HFFc6 (cell line): ENCODE data around the gene RND3. TPM values are rescaled to one million over a fixed set of nuclear protein-coding genes. Genes with fewer than 3 reads are reported as not detected.

ENCODE experiments used
- DNase-seq: peaks from one replicate; pipeline ENCODE4 v3.0.0-alpha.2; 2018
- H3K27ac Mint-ChIP-seq: 2 replicates; pipeline ENCODE4 v1.8.0; 2020; ENCODE audit warnings: mild to moderate bottlenecking, mixed read lengths
- H3K27me3 Mint-ChIP-seq: 2 replicates; pipeline ENCODE4 v1.8.0; 2021; ENCODE audit warnings: mild to moderate bottlenecking, moderate library complexity, mixed read lengths; ENCODE audit not compliant: insufficient read depth
- H3K36me3 Mint-ChIP-seq: 2 replicates; pipeline ENCODE4 v1.8.0; 2021; ENCODE audit warnings: low read depth, mixed read lengths
- H3K4me1 Mint-ChIP-seq: 2 replicates; pipeline ENCODE4 v1.8.0; 2020; ENCODE audit warnings: low read depth, mixed read lengths
- H3K4me3 Mint-ChIP-seq: 2 replicates; pipeline ENCODE4 v1.8.0; 2020; ENCODE audit warnings: mild to moderate bottlenecking, moderate library complexity, mixed read lengths
- H3K9me3 Mint-ChIP-seq: 2 replicates; pipeline ENCODE4 v1.8.0; 2020; ENCODE audit warnings: mild to moderate bottlenecking, mixed read lengths
- CTCF ChIP-seq: fragments of 200-600 bp; sonication (generic); IDR thresholded peaks from 2 replicates; pipeline ENCODE4 v1.5.0; 2021; ENCODE audit warnings: antibody characterized with exemption, mild to moderate bottlenecking
- total RNA-seq, 6 experiments: library from RNA; stranded (reverse); fragmentation: NEBNext Ultra II Directional; extraction: Animal tissue kit (Norgen Biotek cat#: 25700); gene quantifications; 2 replicates in 1 of 6; 3 replicates in 5 of 6; pipeline ENCODE4 v1.2.3, GENCODE V29; 2021

RND3 gene
- total RNA-seq, 6 experiments from 2014 or later = 365 to 525 (median 438) TPM

GRCh38 chr2:150485871-150486538 is 1.5 kb downstream of the RND3 start:
- TF ChIP-seq CTCF = no peak
- peak overlapping the region; percentile 98 for H3K4me3 Mint-ChIP-seq
- H3K4me1 Mint-ChIP-seq = peaks cover 68% of the 10 kb centered on the region
- H3K27ac Mint-ChIP-seq = peak overlapping the region; percentile 99
- peak; percentile 74 for DNase-seq
- H3K36me3 Mint-ChIP-seq = peaks cover 66% of the 10 kb centered on the region
- H3K27me3 Mint-ChIP-seq = peaks cover 60% of the 10 kb centered on the region
- H3K9me3 Mint-ChIP-seq = peaks cover 42% of the 10 kb centered on the region

GRCh38 chr2:150485114-150485870 is 2.2 kb downstream of the RND3 start:
- peak; percentile 76 for DNase-seq
- peaks cover 47% of the 10 kb centered on the region for H3K9me3 Mint-ChIP-seq
- peak overlapping the region; percentile 98 for H3K4me3 Mint-ChIP-seq
- H3K27me3 Mint-ChIP-seq = peaks cover 66% of the 10 kb centered on the region
- peaks cover 68% of the 10 kb centered on the region for H3K4me1 Mint-ChIP-seq
- peaks cover 73% of the 10 kb centered on the region for H3K36me3 Mint-ChIP-seq
- peak; percentile 34; the same call in 1 of the 2 replicates for TF ChIP-seq CTCF
- peak overlapping the region; percentile 99 for H3K27ac Mint-ChIP-seq

- Mint-ChIP-seq H3K27ac (peak overlapping the region; percentile 99), H3K36me3 (peaks cover 81% of the 10 kb centered on the region), H3K27me3 (peaks cover 73% of the 10 kb centered on the region), H3K4me3 (peak overlapping the region; percentile 98), H3K9me3 (peaks cover 54% of the 10 kb centered on the region), H3K4me1 (peaks cover 68% of the 10 kb centered on the region)
- DNase-seq = peak; percentile 53
- TF ChIP-seq CTCF = no peak
Measured at GRCh38 chr2:150484461-150485021, 2.9 kb downstream of the RND3 start.

GRCh38 chr2:150484006-150484405 is 3.5 kb downstream of the RND3 start:
- TF ChIP-seq CTCF = no peak
- Mint-ChIP-seq H3K27me3 (peaks cover 77% of the 10 kb centered on the region), H3K4me1 (peaks cover 68% of the 10 kb centered on the region), H3K4me3 (peak overlapping the region; percentile 98), H3K27ac (peak overlapping the region; percentile 99), H3K9me3 (peaks cover 59% of the 10 kb centered on the region), H3K36me3 (peaks cover 86% of the 10 kb centered on the region)
- DNase-seq = no peak

- Mint-ChIP-seq H3K27ac (peak overlapping the region; percentile 99), H3K4me1 (peaks cover 68% of the 10 kb centered on the region), H3K4me3 (peak overlapping the region; percentile 98), H3K36me3 (peaks cover 89% of the 10 kb centered on the region), H3K9me3 (peaks cover 60% of the 10 kb centered on the region), H3K27me3 (peaks cover 80% of the 10 kb centered on the region)
- DNase-seq = peak; percentile 25
- no peak for TF ChIP-seq CTCF
Measured at GRCh38 chr2:150483532-150483931, 3.9 kb downstream of the RND3 start.
